ENCODE data around the gene OR10P1. TPM values are rescaled to one million over a fixed set of nuclear protein-coding genes. Genes with fewer than 3 reads are reported as not detected.

The OR10P1 gene
- total and polyA plus RNA-seq, 2 experiments from 2014 or later: not detected

GRCh38 chr12:55659486-55660385, 23.0 kb downstream of the OR10P1 start:
- Histone ChIP-seq H3K4me1 (ENCODE audit: low read depth) (peaks cover 17% of the 10 kb centered on the region), H3K27ac (peak overlapping the region; percentile 80), H3K36me3 (no peaks in the 10 kb centered on the region), H3K4me3 (no peak overlapping the region), H3K27me3 (peaks cover 11% of the 10 kb centered on the region), H3K9me3 (ENCODE audit: low read depth) (no peaks in the 10 kb centered on the region)
- DNase-seq (ENCODE audit: low read depth in 1 of 2, low spot score in 1 of 2): peak; percentile 52 to 72
- peak; percentile 61 for TF ChIP-seq CTCF (IDR thresholded peaks at IDR 0.05; ENCODE audit: low read depth, low read length)

- Histone ChIP-seq H3K4me3 (no peak overlapping the region), H3K9me3 (ENCODE audit: low read depth) (no peaks in the 10 kb centered on the region), H3K27ac (no peak overlapping the region), H3K36me3 (no peaks in the 10 kb centered on the region), H3K27me3 (no peaks in the 10 kb centered on the region), H3K4me1 (ENCODE audit: low read depth) (peaks cover 17% of the 10 kb centered on the region)
- TF ChIP-seq CTCF (IDR thresholded peaks at IDR 0.05; ENCODE audit: low read depth, low read length): no peak
- DNase-seq (ENCODE audit: low read depth in 1 of 2, low spot score in 1 of 2): peak in 1 of 2 donors; percentile 23
Observed at GRCh38 chr12:55663391-55663790, 26.7 kb downstream of the OR10P1 start.

- H3K36me3 ChIP-seq: no peaks in the 10 kb centered on the region
- no peaks in the 10 kb centered on the region for H3K27me3 ChIP-seq
- H3K27ac ChIP-seq: no peak overlapping the region
- no peak for DNase-seq (ENCODE audit: low read depth in 1 of 2, low spot score in 1 of 2)
- H3K4me3 ChIP-seq: no peak overlapping the region
- H3K4me1 ChIP-seq (ENCODE audit: low read depth): peaks cover 5% of the 10 kb centered on the region
- TF ChIP-seq CTCF (IDR thresholded peaks at IDR 0.05; ENCODE audit: low read depth, low read length): no peak
- no peaks in the 10 kb centered on the region for H3K9me3 ChIP-seq (ENCODE audit: low read depth)
Observed at GRCh38 chr12:55664826-55665225, 28.1 kb downstream of the OR10P1 start.

- TF ChIP-seq CTCF (IDR thresholded peaks at IDR 0.05; ENCODE audit: low read depth, low read length): no peak
- no peak for DNase-seq (ENCODE audit: low read depth in 1 of 2, low spot score in 1 of 2)
- Histone ChIP-seq H3K36me3 (no peaks in the 10 kb centered on the region), H3K4me3 (no peak overlapping the region), H3K4me1 (ENCODE audit: low read depth) (no peaks in the 10 kb centered on the region), H3K9me3 (ENCODE audit: low read depth) (no peaks in the 10 kb centered on the region), H3K27ac (no peak overlapping the region), H3K27me3 (no peaks in the 10 kb centered on the region)
Observed at GRCh38 chr12:55666508-55666907, 29.8 kb downstream of the OR10P1 start.

- no peaks in the 10 kb centered on the region for H3K27me3 ChIP-seq
- TF ChIP-seq CTCF (IDR thresholded peaks at IDR 0.05; ENCODE audit: low read depth, low read length): no peak
- H3K4me1 ChIP-seq (ENCODE audit: low read depth): no peaks in the 10 kb centered on the region
- no peak overlapping the region for H3K4me3 ChIP-seq
- no peaks in the 10 kb centered on the region for H3K36me3 ChIP-seq
- no peak overlapping the region for H3K27ac ChIP-seq
- DNase-seq (ENCODE audit: low read depth in 1 of 2, low spot score in 1 of 2): no peak
- H3K9me3 ChIP-seq (ENCODE audit: low read depth): no peaks in the 10 kb centered on the region
Observed at GRCh38 chr12:55670276-55670675, 33.6 kb downstream of the OR10P1 start.
